IPS-NIHi7 (cell line): ENCODE measurements around the gene PIGU.
A peak's percentile ranks its signal among the peaks of the same experiment; 100 is the strongest.
"Not testable (repeated sequence)": the region's sequence is repeated elsewhere in the genome, so short reads cannot be mapped to it uniquely, and the experiment has no call there.

Experiments used
- DNase-seq: peaks from one replicate; pipeline ENCODE4 v3.0.0; 2012; ENCODE audit warnings: mixed read lengths; ENCODE audit errors: extremely low spot score

PIGU gene

GRCh38 chr20:34532756-34533155, 144.1 kb downstream of the PIGU start:
- no peak for DNase-seq

GRCh38 chr20:34532320-34532719, 144.6 kb downstream of the PIGU start:
- DNase-seq, result no peak

- DNase-seq, result no peak
These were observed 145.2 kb downstream of the PIGU start for GRCh38 chr20:34531608-34532265.

- DNase-seq, result no peak
These were observed 146.6 kb downstream of the PIGU start for GRCh38 chr20:34530342-34530741.

- DNase-seq, result no peak
These were observed 147.2 kb downstream of the PIGU start for GRCh38 chr20:34529742-34530141.

GRCh38 chr20:34528921-34529297, 148.0 kb downstream of the PIGU start:
- no peak for DNase-seq

- DNase-seq, result no peak
These were observed 149.9 kb downstream of the PIGU start for GRCh38 chr20:34527016-34527415.

GRCh38 chr20:34526466-34526865, 150.4 kb downstream of the PIGU start:
- DNase-seq, result no peak

- DNase-seq, result no peak
These were observed 151.0 kb downstream of the PIGU start for GRCh38 chr20:34525709-34526416.

- DNase-seq, result no peak
These were observed 151.6 kb downstream of the PIGU start for GRCh38 chr20:34525342-34525708.

GRCh38 chr20:34524426-34524825, 152.5 kb downstream of the PIGU start:
- no peak for DNase-seq

- peak; percentile 81 for DNase-seq
These were observed 153.7 kb downstream of the PIGU start for GRCh38 chr20:34522969-34523871.

GRCh38 chr20:34519841-34520240, 157.1 kb downstream of the PIGU start:
- not testable (repeated sequence) for DNase-seq

- not testable (repeated sequence) for DNase-seq
These were observed 158.0 kb downstream of the PIGU start for GRCh38 chr20:34518863-34519262.

GRCh38 chr20:34517114-34517505, 159.8 kb downstream of the PIGU start:
- no peak for DNase-seq

- DNase-seq, result peak; percentile 93
These were observed 160.4 kb downstream of the PIGU start, which contains the start of gene DYNLRB1 for GRCh38 chr20:34516247-34517113. Gene DYNLRB1, plus strand, starts transcription at chr20:34516422. Its CDS starts 37 bp downstream, at chr20:34516459.

GRCh38 chr20:34515484-34516246, 161.2 kb downstream of the PIGU start:
- peak; percentile 87 for DNase-seq

GRCh38 chr20:34514897-34515483, 161.9 kb downstream of the PIGU start:
- no peak for DNase-seq

- DNase-seq, result not testable (repeated sequence)
These were observed 162.9 kb downstream of the PIGU start for GRCh38 chr20:34514034-34514433.

GRCh38 chr20:34512955-34513419, 163.9 kb downstream of the PIGU start:
- no peak for DNase-seq
